ENCODE data around the gene PTPN14.

- TF ChIP-seq CTCF (IDR thresholded peaks at IDR 0.05) = no peak
- TF ChIP-seq POLR2A (IDR thresholded peaks at IDR 0.05) = no peak
Observed at GRCh38 chr1:214335567-214335966, 215.8 kb downstream of the PTPN14 start.

All from lower leg skin (tissue), 3 donors.